Liver (tissue), 3 donors: ENCODE results near the gene CSNK1A1L.

Experiments used
- FOXA2 ChIP-seq: IDR thresholded peaks from 2 replicates; pipeline ENCODE4 v1.6.1; 2016; ENCODE audit warnings: antibody characterized with exemption
- GABPA ChIP-seq, 2 donors: IDR thresholded peaks in 1 of 2; conservative IDR thresholded peaks in 1 of 2; 2 replicates each; pipeline ENCODE4 v1.6.1; 2016; ENCODE audit warnings: antibody characterized with exemption in 2 of 2, mild to moderate bottlenecking in 1 of 2, moderate library complexity in 1 of 2
- HNF4G ChIP-seq: IDR thresholded peaks from 2 replicates; pipeline ENCODE4 v1.6.1; 2016; ENCODE audit warnings: antibody characterized with exemption
- JUND ChIP-seq, 2 donors: IDR thresholded peaks; 2 replicates each; pipeline ENCODE4 v1.6.1; 2016; ENCODE audit warnings: antibody characterized with exemption in 2 of 2
- RAD21 ChIP-seq, 2 donors: IDR thresholded peaks; 2 replicates each; pipeline ENCODE4 v1.6.1; 2016; ENCODE audit warnings: antibody characterized with exemption in 2 of 2, mild to moderate bottlenecking in 2 of 2
- SP1 ChIP-seq: IDR thresholded peaks from 2 replicates; pipeline ENCODE4 v1.6.1; 2018; ENCODE audit warnings: antibody characterized with exemption, mild to moderate bottlenecking
- YY1 ChIP-seq: IDR thresholded peaks from 2 replicates; pipeline ENCODE4 v1.6.1; 2016; ENCODE audit warnings: antibody characterized with exemption, mild to moderate bottlenecking
- TF ChIP-seq, protein P1 (sequence below): fragments of 150-350 bp; IDR thresholded peaks from 2 replicates; pipeline ENCODE4 v1.5.1; 2017; ENCODE audit warnings: improper control_type of control experiment, low read depth, low read length; ENCODE audit not compliant: missing input control
- TF ChIP-seq, protein P2 (sequence below): IDR thresholded peaks from 2 replicates; pipeline ENCODE4 v1.6.1; 2016; ENCODE audit warnings: antibody characterized with exemption
- TF ChIP-seq, protein P3 (sequence below): IDR thresholded peaks from 2 replicates; pipeline ENCODE4 v1.6.1; 2016; ENCODE audit warnings: antibody characterized with exemption, mild to moderate bottlenecking
- TF ChIP-seq, protein P4 (sequence below): IDR thresholded peaks from 2 replicates; pipeline ENCODE4 v1.6.1; 2016; ENCODE audit warnings: antibody characterized with exemption
- donor health status: healthy.
- donor health status: healthy.

- TF ChIP-seq, protein P1, sequence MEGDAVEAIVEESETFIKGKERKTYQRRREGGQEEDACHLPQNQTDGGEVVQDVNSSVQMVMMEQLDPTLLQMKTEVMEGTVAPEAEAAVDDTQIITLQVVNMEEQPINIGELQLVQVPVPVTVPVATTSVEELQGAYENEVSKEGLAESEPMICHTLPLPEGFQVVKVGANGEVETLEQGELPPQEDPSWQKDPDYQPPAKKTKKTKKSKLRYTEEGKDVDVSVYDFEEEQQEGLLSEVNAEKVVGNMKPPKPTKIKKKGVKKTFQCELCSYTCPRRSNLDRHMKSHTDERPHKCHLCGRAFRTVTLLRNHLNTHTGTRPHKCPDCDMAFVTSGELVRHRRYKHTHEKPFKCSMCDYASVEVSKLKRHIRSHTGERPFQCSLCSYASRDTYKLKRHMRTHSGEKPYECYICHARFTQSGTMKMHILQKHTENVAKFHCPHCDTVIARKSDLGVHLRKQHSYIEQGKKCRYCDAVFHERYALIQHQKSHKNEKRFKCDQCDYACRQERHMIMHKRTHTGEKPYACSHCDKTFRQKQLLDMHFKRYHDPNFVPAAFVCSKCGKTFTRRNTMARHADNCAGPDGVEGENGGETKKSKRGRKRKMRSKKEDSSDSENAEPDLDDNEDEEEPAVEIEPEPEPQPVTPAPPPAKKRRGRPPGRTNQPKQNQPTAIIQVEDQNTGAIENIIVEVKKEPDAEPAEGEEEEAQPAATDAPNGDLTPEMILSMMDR = no peak
- no peak for TF ChIP-seq FOXA2
- no peak for TF ChIP-seq GABPA (IDR thresholded peaks at IDR 0.05 in 1 of 2, conservative IDR thresholded peaks at IDR 0.05 in 1 of 2)
- TF ChIP-seq, protein P2, sequence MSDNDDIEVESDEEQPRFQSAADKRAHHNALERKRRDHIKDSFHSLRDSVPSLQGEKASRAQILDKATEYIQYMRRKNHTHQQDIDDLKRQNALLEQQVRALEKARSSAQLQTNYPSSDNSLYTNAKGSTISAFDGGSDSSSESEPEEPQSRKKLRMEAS = no peak
- TF ChIP-seq, protein P3, sequence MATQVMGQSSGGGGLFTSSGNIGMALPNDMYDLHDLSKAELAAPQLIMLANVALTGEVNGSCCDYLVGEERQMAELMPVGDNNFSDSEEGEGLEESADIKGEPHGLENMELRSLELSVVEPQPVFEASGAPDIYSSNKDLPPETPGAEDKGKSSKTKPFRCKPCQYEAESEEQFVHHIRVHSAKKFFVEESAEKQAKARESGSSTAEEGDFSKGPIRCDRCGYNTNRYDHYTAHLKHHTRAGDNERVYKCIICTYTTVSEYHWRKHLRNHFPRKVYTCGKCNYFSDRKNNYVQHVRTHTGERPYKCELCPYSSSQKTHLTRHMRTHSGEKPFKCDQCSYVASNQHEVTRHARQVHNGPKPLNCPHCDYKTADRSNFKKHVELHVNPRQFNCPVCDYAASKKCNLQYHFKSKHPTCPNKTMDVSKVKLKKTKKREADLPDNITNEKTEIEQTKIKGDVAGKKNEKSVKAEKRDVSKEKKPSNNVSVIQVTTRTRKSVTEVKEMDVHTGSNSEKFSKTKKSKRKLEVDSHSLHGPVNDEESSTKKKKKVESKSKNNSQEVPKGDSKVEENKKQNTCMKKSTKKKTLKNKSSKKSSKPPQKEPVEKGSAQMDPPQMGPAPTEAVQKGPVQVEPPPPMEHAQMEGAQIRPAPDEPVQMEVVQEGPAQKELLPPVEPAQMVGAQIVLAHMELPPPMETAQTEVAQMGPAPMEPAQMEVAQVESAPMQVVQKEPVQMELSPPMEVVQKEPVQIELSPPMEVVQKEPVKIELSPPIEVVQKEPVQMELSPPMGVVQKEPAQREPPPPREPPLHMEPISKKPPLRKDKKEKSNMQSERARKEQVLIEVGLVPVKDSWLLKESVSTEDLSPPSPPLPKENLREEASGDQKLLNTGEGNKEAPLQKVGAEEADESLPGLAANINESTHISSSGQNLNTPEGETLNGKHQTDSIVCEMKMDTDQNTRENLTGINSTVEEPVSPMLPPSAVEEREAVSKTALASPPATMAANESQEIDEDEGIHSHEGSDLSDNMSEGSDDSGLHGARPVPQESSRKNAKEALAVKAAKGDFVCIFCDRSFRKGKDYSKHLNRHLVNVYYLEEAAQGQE = no peak
- no peak for TF ChIP-seq JUND (IDR thresholded peaks at IDR 0.05)
- TF ChIP-seq HNF4G = no peak
- no peak for TF ChIP-seq RAD21 (IDR thresholded peaks at IDR 0.05)
- TF ChIP-seq YY1 = no peak
- no peak for TF ChIP-seq SP1
- TF ChIP-seq, protein P4, sequence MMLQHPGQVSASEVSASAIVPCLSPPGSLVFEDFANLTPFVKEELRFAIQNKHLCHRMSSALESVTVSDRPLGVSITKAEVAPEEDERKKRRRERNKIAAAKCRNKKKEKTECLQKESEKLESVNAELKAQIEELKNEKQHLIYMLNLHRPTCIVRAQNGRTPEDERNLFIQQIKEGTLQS = no peak
Measured at GRCh38 chr13:37070956-37071355, 34.5 kb downstream of the CSNK1A1L start.
